Kidney (tissue), 14 donors: ENCODE data around the gene PPAN. TPM values are rescaled to one million over a fixed set of nuclear protein-coding genes. Genes with fewer than 3 reads are reported as not detected.

Experiments used
- DNase-seq, 5 donors: peaks; one replicate each; pipeline ENCODE4 v3.0.0-alpha.2; 2013 to 2020
- FAIRE-seq: peaks from 2 replicates; lab custom pipeline; 2012; peaks lifted over from hg19 to GRCh38; lab: Jason Lieb, UNC
- H3K27ac ChIP-seq, 2 donors: one replicate each; pipeline ENCODE4 v1.7.0; 2013; ENCODE audit warnings: low read depth in 2 of 2, low read length in 2 of 2, inconsistent platforms in 1 of 2
- H3K27me3 ChIP-seq: one replicate; pipeline ENCODE4 v1.7.1; 2013; ENCODE audit warnings: low read length, inconsistent platforms; ENCODE audit not compliant: control insufficient read depth, insufficient read depth
- H3K36me3 ChIP-seq, 3 donors: one replicate each; pipeline versions ENCODE4 v1.7.0 to v1.7.1; 2013; ENCODE audit warnings: low read length in 3 of 3, control low read depth in 1 of 3, inconsistent platforms in 1 of 3; ENCODE audit not compliant: insufficient read depth in 3 of 3, control insufficient read depth in 2 of 3
- H3K4me1 ChIP-seq, 3 donors: one replicate each; pipeline versions ENCODE4 v1.7.0 to v1.7.1; 2013; ENCODE audit warnings: low read length in 3 of 3, inconsistent platforms in 1 of 3, low read depth in 1 of 3; ENCODE audit not compliant: control insufficient read depth in 2 of 3, insufficient read depth in 2 of 3
- H3K4me3 ChIP-seq, 3 donors: one replicate each; pipeline versions ENCODE4 v1.7.0 to v1.8.1; 2013; ENCODE audit warnings: low read length in 3 of 3, control low read depth in 1 of 3, inconsistent platforms in 1 of 3
- H3K9ac ChIP-seq, 3 donors: one replicate each; pipeline versions ENCODE4 v1.7.0 to v1.7.1; 2013; ENCODE audit warnings: low read length in 3 of 3, control low read depth in 1 of 3, inconsistent platforms in 1 of 3
- H3K9me3 ChIP-seq, 3 donors: one replicate each; pipeline versions ENCODE4 v1.7.0 to v1.7.1; 2013; ENCODE audit warnings: low read length in 3 of 3, control low read depth in 1 of 3, inconsistent platforms in 1 of 3; ENCODE audit not compliant: control insufficient read depth in 2 of 3, insufficient read depth in 1 of 3
- CTCF ChIP-seq: IDR thresholded peaks from 3 replicates; pipeline ENCODE4 v1.5.1; 2012; ENCODE audit warnings: mild to moderate bottlenecking, moderate library complexity, borderline replicate concordance; ENCODE audit not compliant: insufficient read depth; ENCODE audit errors: extremely low read depth
- intact Hi-C: fragments of 100-400 bp; cut with DNase I; formaldehyde crosslinking; loops from one replicate; pipeline ENCODE4 v1.11.1; 2022
- polyA plus RNA-seq: library from polyadenylated mRNA; stranded (reverse); fragments of 350-450 nt; fragmentation: Illumina TruSeq; extraction: RNeasy Lipid Tissue Mini Kit (QIAGEN cat#74804); gene quantifications from one replicate; pipeline ENCODE4 v1.2.3, GENCODE V29; 2014; ENCODE audit warnings: low read depth, low replicate concordance; ENCODE audit not compliant: insufficient read depth
- total RNA-seq: library from RNA; stranded (reverse); fragmentation: NEBNext Ultra II Directional; extraction: Animal tissue kit (Norgen Biotek cat#: 25700); gene quantifications from one replicate; pipeline ENCODE4 v1.2.1, GENCODE V29; 2021
- donor health status: control.
- donor health status: control.
- donor health status: control.
- donor health status: control.
- donor health status: control.
- donor health status: DM: yes; HTN: yes; CAD: no.
- donor health status: Normal renal cell carcinoma (clear cell type).

The PPAN gene
- total and polyA plus RNA-seq, 2 donors from 2014 or later: 25.2 to 43.2 TPM

- no peak overlapping the region for H3K27ac ChIP-seq
- peaks cover 0 to 8% (median 0%) of the 10 kb centered on the region in 3 donors for H3K4me1 ChIP-seq
- DNase-seq (no peak), FAIRE-seq (no peak)
- H3K9ac ChIP-seq: no peak overlapping the region
- H3K4me3 ChIP-seq: peak overlapping the region; percentile 28 to 73 (median 68)
- H3K9me3 ChIP-seq: no peaks in the 10 kb centered on the region
- H3K27me3 ChIP-seq: no peaks in the 10 kb centered on the region
- no peak for TF ChIP-seq CTCF
- intact Hi-C loops: no loop called here
- H3K36me3 ChIP-seq: peaks cover 2 to 24% (median 11%) of the 10 kb centered on the region in 3 donors
Observed at GRCh38 chr19:10105509-10106099, 558 bp upstream of the PPAN start.

- Histone ChIP-seq H3K4me3 (peak overlapping the region in 2 of 3 donors; percentile 63 to 73), H3K27ac (no peak overlapping the region), H3K9me3 (no peaks in the 10 kb centered on the region), H3K9ac (peak overlapping the region in 1 of 3 donors; percentile 78), H3K27me3 (no peaks in the 10 kb centered on the region), H3K4me1 (peaks cover 0 to 8% (median 0%) of the 10 kb centered on the region in 3 donors), H3K36me3 (peaks cover 2 to 24% (median 11%) of the 10 kb centered on the region in 3 donors)
- no peak for FAIRE-seq
- intact Hi-C loops: no loop called here
- peak in 1 of 5 donors; percentile 39 for DNase-seq
- no peak for TF ChIP-seq CTCF
Observed at GRCh38 chr19:10107254-10107653, 1.1 kb downstream of the PPAN start.

GRCh38 chr19:10107817-10108367, 1.7 kb downstream of the PPAN start:
- H3K9me3 ChIP-seq: no peaks in the 10 kb centered on the region
- H3K27me3 ChIP-seq: no peaks in the 10 kb centered on the region
- H3K4me1 ChIP-seq: peaks cover 0 to 8% (median 0%) of the 10 kb centered on the region in 3 donors
- no peak overlapping the region for H3K4me3 ChIP-seq
- DNase-seq (peak in 2 of 5 donors; percentile 49 to 55), FAIRE-seq (no peak)
- TF ChIP-seq CTCF: no peak
- peaks cover 2 to 24% (median 11%) of the 10 kb centered on the region in 3 donors for H3K36me3 ChIP-seq
- no peak overlapping the region for H3K27ac ChIP-seq
- no peak overlapping the region for H3K9ac ChIP-seq
- intact Hi-C loops: no loop called here
